HG03097 (cell line): ENCODE results near the gene IFT122.
A peak's percentile ranks its signal among the peaks of the same experiment; 100 is the strongest.

ENCODE experiments used
- ATAC-seq: cut with Tn5 transposase; IDR thresholded peaks from one replicate; pipeline ENCODE4 v1.9.1; 2021; ENCODE audit not compliant: unreplicated experiment, low FRiP score

Gene IFT122

GRCh38 chr3:129415830-129416229 lies 24.2 kb upstream of the IFT122 start:
- no peak for ATAC-seq

- ATAC-seq: no peak
Observed at GRCh38 chr3:129416415-129416814, 23.6 kb upstream of the IFT122 start.

- no peak for ATAC-seq
Observed at GRCh38 chr3:129417326-129417725, 22.7 kb upstream of the IFT122 start.

DNA sequence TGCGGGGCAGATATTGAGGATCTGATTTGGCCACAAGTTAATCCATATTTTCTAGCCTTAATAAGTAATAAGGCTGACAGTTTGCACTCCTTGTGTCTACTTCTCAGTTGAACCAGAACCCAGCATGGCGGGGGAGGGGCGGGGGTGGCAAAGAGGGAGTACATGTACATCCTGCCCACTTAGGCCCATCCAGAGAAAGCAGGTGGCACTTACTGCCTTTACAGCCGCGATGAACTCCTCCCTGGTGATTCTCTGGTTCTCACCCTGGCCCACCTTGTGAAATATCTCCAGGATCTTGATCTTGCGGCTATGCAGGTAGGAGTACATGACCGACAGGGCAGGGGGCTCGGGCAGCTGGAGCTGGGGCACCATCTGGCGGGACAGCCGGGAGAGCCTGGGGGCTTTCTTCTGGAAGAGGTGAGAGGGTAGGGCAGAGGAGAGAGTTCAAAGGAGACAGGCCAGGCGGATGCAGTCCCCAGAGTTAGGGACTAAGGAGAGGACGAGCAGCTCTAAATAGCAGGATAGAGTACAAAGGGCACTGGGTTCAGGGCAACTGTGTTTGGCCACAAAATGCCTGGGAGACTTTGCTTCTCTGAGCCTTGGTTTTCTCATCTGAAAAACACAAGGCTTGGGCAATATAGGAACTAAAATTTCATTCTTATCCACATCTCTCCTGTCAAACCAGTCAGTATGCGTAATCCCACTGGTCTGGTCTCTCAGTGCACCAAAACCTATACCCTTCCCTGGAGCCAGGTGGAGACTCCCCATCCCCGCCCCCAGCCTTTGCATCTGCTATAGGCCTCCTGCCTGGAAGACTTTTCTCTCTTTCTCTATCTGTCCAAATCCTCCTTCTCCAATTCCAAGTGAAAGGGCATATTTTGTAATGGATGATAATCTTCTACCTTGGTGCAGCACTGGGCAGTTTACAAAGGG lies 21.7 kb upstream of the IFT122 start:
- ATAC-seq: no peak

- ATAC-seq: no peak
Observed at GRCh38 chr3:129419476-129419875, 20.5 kb upstream of the IFT122 start.

- no peak for ATAC-seq
Observed at GRCh38 chr3:129421236-129421883, 18.7 kb upstream of the IFT122 start.

DNA sequence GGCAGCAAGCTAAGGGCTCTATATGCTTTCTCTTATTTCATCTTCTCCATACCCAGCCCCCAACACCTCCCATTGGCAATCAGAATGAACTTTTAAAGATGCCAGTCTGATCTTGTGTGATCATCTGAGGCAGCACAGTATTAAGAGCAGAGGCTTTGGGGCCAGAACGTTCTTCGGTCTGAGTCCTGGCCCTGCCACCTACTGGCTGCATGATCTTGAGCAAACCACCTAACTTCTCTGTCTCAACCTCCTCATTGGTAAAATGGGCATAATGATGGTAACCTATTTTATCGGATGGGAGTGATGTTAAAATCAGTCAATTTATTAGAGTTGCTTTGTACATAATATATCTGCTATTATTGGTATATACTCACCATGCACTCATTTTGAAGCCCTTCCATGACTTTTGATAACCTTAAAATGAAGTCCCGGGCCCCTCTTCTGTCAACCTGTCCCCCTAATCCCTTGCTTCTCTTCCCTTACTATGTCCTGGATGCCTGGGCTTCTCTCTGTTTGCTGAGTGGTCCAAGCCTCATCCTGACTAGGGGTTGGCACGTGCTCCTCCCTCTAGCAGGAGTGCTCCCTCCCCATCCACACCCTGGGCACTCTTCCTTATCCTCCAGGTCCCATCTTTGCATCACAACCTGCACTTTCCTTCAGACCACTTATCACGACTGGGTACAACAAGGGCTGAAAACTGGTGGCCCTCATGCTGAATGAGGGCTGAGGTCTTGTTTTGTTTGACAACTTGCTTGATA lies 17.9 kb upstream of the IFT122 start:
- ATAC-seq: no peak

DNA sequence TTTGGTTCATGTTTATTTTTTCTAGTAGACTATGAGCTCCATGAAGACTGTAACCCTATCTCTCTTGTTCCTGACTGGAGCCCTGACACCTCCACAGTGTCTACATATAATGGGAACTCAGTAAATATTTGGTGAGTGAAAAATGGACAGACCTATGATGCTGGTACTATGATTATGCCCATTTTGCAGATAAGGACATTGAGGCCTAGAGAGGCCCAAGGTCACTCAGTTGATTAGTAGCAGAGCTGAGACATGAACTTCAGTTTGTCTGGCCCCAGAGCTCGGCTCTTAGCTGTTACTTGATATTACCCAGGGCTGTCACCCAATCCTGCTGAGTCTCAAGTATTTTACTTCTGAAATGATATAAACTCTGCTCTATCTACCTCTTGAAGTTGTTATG lies 17.1 kb upstream of the IFT122 start:
- ATAC-seq: no peak

DNA sequence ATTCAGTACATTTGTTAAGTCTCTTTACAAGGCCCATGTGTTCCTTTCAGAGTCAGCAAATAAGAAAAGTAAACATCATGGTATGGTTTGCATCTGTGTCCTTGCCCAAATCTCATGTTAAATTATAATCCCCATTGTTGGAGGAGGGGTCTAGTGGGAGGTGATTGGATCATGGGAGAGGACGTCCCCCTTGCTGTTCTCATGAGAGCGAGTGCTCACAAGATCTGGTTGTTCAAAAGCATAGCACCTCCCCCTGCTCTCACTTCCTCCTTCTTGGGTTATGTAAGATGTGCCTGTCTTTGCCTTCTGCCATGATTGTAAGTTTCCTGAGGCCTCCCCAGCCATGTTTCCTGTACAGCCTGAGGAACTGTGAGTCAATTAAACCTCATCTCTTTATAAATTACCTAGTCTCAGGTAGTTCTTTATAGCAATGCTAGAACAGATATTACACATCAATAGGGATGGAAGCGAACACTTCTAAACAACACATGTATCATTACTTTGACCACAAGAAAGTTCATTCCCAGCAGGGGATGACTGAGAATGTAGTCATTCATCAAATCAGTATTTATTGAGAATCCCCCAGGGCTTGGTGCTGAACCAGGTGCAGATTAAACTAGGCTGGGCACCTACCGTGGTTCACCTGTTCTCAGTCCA lies 15.7 kb upstream of the IFT122 start:
- peak; percentile 53 for ATAC-seq

DNA sequence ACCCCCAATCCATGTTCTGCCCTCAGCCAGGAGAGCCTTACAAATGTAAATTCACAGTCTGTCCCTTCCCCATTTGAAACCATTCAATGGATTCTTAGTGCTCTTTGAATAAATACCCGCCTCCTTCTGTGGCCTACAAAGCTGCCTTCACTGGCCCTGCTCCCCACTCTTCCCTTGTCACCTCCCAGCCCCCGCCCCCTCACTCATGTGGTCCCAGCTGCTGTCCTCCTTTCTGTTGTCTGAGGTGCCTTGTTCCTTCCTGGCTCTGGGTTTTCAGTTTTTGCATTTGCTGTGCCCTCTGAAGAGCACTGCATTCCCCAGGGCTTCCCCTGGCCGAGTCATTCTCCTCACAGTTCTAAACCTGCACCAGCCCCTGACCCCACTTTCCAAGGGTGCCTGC lies 14.8 kb upstream of the IFT122 start:
- no peak for ATAC-seq

DNA sequence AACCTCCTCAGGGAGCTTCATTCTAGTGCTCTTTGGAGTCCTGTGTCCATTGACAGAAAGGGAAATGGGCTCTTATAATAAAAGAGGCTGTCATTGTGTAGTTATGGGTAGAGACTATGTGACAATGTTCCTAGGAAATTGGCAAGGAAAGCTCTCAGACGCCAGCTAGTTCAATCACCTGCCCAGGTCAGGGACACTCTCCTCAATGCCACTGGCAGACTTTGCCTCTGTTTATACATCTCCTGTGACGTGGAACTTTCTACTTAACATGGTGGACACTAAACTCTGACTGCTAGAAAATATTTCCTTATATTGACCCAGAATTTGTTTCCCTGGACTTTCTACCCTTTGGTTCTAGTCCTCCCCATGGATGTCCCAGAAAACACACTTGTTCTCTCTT lies 14.4 kb upstream of the IFT122 start:
- no peak for ATAC-seq

DNA sequence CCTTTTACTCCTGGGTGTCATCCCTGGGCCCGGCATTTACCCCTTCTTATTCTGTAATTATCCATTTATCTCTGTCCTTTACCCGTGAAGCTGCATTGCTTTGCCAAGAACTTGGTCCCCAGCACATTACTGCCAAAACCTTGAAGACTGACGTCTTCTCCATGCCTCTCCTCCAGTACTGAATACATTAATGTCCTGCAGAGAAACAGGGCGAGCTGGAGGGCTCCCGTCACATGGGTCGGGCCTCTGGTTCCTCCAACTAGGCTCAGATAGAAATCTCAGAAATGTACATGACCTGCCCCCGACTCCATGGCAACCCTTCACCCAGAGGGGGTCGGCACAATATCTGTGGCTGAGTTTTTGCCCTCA lies 12.0 kb upstream of the IFT122 start:
- no peak for ATAC-seq

DNA sequence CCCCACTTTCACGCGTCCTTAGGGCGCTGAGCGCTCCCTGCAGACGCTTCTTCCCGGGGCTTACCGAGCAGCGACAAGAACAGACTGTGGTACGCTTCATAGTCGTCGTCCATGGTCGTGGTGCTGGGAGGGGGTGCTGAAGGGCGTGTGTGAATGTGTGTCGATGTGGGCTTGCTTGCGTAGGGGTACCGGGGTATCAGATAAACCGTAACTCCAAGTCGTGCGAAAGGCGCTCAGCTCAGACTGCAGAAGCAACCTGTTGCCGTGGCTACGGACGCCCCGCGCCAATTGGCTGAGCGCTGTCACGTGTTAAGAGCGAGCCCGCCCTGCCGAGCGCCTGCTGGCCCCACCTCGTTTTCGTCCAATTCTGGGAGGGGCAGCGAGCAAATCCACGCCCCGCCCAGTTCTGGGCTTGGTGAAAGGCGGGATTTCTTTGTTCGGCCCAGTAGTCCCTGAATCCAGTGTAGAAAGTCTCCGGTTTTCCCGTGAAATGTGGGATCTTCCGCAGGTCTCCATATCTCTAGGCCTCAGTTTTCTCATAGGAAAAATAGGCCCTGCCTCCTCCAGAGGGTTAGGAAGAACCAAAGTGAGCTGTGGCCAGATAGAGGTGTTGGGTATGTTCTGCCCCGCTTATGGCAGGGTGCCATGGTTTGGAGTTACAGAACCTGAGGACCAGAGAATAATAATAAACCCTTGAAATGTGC lies 11.5 kb upstream of the IFT122 start, which contains the start of gene EFCAB12:
Gene EFCAB12 (minus strand): TSS at position 261 of the 704 bp plus-strand sequence. CDS start 148 bp downstream, at position 113.
- peak; percentile 75 for ATAC-seq

- ATAC-seq: no peak
Observed at GRCh38 chr3:129429080-129429451, 11.0 kb upstream of the IFT122 start.

DNA sequence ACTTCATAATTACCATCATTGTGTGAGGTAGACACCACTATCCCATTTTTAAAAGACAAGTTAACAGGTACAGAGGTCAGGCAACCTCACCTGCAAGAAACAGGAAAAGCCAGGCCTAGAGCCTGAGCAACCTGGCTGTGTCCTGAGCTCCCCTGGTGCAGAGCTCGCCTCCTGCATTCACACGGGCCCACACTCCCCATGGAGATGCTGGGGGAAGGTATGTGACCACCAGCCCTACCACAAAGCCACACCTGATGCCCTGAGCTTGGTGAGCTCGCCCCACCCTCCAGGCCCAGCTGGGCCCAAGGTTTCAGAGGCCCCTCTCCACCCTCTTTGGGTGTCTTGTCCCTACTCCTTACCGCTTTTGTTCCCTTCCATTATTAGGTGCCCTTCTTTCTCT lies 10.4 kb upstream of the IFT122 start:
- ATAC-seq: no peak

GRCh38 chr3:129432036-129432435 lies 8.0 kb upstream of the IFT122 start:
- ATAC-seq: no peak

- ATAC-seq: no peak
Observed at GRCh38 chr3:129432671-129433070, 7.4 kb upstream of the IFT122 start.

DNA sequence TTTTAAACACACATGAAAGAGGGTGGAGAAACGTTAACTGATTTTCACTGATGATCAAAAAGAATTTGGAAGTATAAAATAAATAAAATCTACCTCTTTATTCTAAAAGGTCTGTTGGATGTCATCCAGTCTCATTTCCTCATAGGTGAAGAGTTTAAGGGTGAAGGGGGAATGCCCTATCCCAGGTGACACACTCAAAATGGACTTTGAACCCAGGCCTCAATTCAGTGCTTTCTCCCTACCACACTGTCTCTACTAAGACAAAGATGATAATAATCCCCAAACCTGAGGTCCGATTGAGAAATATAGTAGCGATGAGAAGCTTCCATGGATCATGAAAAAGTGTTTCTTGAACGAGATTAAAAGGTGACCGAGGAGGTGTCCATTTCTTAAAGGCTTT lies 6.5 kb upstream of the IFT122 start:
- no peak for ATAC-seq

- no peak for ATAC-seq
Observed at GRCh38 chr3:129434140-129434539, 5.9 kb upstream of the IFT122 start.

DNA sequence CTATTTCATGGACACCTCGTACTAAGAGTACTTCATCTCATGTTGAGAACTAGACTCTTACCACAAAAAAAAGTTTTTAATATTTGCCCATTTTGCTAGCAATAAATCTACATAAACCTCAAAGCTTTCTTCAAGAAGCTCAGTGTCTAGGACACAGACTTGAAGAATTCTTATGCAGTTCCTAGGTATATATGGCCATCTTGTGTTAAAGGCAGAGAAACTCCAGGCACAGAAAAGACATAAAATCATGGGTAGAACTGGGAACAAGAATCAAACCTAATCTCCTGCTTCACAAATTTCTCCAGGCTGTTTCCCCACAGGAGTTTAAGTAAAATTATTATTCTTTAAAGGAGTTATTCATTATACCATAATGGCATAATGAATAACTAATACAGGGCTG lies 4.7 kb upstream of the IFT122 start:
- ATAC-seq: no peak
